Metanephros (tissue), 1 donor: ENCODE data around the gene BATF3. TPM values are rescaled to one million over a fixed set of nuclear protein-coding genes. Genes with fewer than 3 reads are reported as not detected.

Experiments used
- total RNA-seq: library from RNA; depleted of rRNA; stranded (reverse); fragments of >200 nt; gene quantifications from one replicate; pipeline ENCODE4 v1.2.3, GENCODE V29; 2014

The BATF3 gene
- 1.9 TPM for total RNA-seq

GRCh38 chr1:212699625-212700222, at the start of gene BATF3:
Gene BATF3 (minus strand): TSS chr1:212699840. CDS start chr1:212699762, 78 bp downstream.

Other genes starting within 250 kb of the BATF3 start
- 36.6 TPM for gene ATF3, start 91.1 kb downstream of the BATF3 start, total RNA-seq
- gene NSL1, start 91.9 kb upstream of the BATF3 start, total RNA-seq, result 50.6 TPM
- 13.0 TPM for gene TATDN3, start 92.1 kb upstream of the BATF3 start, total RNA-seq
- gene SPATA45, start 147.8 kb upstream of the BATF3 start, total RNA-seq, result 0.47 TPM
- 18.6 TPM for gene FLVCR1, start 158.4 kb upstream of the BATF3 start, total RNA-seq